Measurements from ENCODE around the gene KIF3B. TPM values are rescaled to one million over a fixed set of nuclear protein-coding genes. Genes with fewer than 3 reads are reported as not detected.
A peak's percentile ranks its signal among the peaks of the same experiment; 100 is the strongest.
"Not testable (repeated sequence)": the region's sequence is repeated elsewhere in the genome, so short reads cannot be mapped to it uniquely, and the experiment has no call there.

KIF3B gene
- total RNA-seq, 1 experiment from 2014 or later = 24.3 TPM

DNA sequence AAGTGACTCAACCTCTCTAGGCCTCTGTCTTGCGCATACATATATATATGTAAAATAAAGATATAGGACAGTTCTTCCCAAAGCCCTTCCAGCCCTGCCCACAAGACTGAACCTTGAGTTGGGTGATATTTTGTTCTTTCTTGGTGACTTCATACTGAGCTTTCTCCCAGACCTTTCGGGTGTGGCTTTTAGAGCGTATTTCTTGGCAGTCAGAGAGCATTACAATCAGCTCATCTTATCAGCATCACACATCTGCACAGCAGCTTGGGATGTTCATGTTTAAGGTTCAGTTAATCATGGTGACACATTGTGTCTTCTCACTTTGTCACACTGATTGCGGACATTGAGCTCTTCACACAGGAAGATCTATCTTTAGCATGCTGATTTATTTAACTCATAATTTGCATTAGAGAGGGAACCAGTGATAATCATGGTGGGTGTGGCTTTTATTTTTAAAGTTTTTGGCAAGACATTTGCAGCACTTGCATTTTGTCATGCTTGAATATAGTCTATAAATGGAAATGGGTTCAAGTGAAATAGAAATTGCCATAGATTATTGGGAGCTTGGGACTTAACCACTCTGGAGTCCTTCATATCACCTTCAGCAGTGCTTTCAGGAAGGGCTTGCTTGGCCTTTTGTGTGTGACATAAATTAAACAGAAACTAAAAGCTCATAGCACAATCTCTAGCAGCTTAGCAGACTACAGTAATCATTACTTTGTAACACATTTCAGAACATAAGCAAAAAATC is 8.3 kb downstream of the KIF3B start:
- POLR2A ChIA-PET (ENCODE audit: low non-redundant PET) = no interaction called here
- H3K4me3 ChIP-seq (ENCODE audit: low read depth, low read length, poor library complexity, severe bottlenecking) = no peak overlapping the region
- no TSS peak for BruUV-seq (replicated peaks)
- intact Hi-C loops (cut with micrococcal nuclease; ENCODE audit: unreplicated experiment) = no loop called here
- H3K27me3 ChIP-seq (replicated peaks; ENCODE audit: insufficient read depth, low read depth, low read length, poor library complexity) = no peaks in the 10 kb centered on the region
- H3K27ac ChIP-seq (ENCODE audit: low read depth, low read length, poor library complexity, severe bottlenecking) = no peak overlapping the region
- no peaks in the 10 kb centered on the region for H3K36me3 ChIP-seq (ENCODE audit: insufficient read depth, low read length, poor library complexity, severe bottlenecking)
- CTCF ChIA-PET = no interaction called here
- peaks cover 8% of the 10 kb centered on the region for H3K4me1 ChIP-seq (ENCODE audit: insufficient read depth, low read length, poor library complexity, severe bottlenecking)
- TF ChIP-seq, protein P1, sequence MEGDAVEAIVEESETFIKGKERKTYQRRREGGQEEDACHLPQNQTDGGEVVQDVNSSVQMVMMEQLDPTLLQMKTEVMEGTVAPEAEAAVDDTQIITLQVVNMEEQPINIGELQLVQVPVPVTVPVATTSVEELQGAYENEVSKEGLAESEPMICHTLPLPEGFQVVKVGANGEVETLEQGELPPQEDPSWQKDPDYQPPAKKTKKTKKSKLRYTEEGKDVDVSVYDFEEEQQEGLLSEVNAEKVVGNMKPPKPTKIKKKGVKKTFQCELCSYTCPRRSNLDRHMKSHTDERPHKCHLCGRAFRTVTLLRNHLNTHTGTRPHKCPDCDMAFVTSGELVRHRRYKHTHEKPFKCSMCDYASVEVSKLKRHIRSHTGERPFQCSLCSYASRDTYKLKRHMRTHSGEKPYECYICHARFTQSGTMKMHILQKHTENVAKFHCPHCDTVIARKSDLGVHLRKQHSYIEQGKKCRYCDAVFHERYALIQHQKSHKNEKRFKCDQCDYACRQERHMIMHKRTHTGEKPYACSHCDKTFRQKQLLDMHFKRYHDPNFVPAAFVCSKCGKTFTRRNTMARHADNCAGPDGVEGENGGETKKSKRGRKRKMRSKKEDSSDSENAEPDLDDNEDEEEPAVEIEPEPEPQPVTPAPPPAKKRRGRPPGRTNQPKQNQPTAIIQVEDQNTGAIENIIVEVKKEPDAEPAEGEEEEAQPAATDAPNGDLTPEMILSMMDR (conservative IDR thresholded peaks at IDR 0.05; ENCODE audit: low read depth, low read length) = no peak
- no peak for TF ChIP-seq EZH2 (IDR thresholded peaks at IDR 0.05; ENCODE audit: borderline replicate concordance, low read depth, low read length, poor library complexity, severe bottlenecking)
- no peaks in the 10 kb centered on the region for H3K9me3 ChIP-seq (ENCODE audit: low read depth, low read length, poor library complexity, severe bottlenecking)
- DNase-seq (ENCODE audit: low spot score) = peak; percentile 20

DNA sequence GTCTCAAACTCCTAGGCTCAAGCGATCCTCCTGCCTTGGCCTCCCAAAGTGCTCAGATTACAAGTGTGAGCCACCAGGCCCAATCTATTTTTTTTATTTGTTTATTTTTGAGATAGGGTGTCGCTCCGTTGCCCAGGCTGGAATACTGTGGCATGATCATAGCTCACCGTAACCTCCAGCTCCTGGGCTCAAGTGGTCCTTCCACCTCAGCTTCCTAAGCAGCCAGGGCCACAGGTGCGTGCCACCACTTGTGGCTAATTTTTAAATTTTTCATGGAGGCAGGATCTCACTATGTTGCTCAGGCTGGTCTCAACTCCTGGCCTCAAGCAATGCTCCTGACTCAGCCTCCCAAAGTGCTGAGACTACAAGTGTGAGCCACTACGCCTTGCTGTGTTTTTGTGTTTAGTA is 9.8 kb downstream of the KIF3B start:
- TF ChIP-seq, protein P1 (conservative IDR thresholded peaks at IDR 0.05; ENCODE audit: low read depth, low read length) = no peak
- TF ChIP-seq EZH2 (IDR thresholded peaks at IDR 0.05; ENCODE audit: borderline replicate concordance, low read depth, low read length, poor library complexity, severe bottlenecking) = no peak
- ChIA-PET POLR2A (ENCODE audit: low non-redundant PET) (no interaction called here), CTCF (no interaction called here)
- Histone ChIP-seq H3K27ac (ENCODE audit: low read depth, low read length, poor library complexity, severe bottlenecking) (no peak overlapping the region), H3K4me1 (ENCODE audit: insufficient read depth, low read length, poor library complexity, severe bottlenecking) (peaks cover 8% of the 10 kb centered on the region), H3K36me3 (ENCODE audit: insufficient read depth, low read length, poor library complexity, severe bottlenecking) (no peaks in the 10 kb centered on the region), H3K4me3 (ENCODE audit: low read depth, low read length, poor library complexity, severe bottlenecking) (no peak overlapping the region), H3K27me3 (replicated peaks; ENCODE audit: insufficient read depth, low read depth, low read length, poor library complexity) (no peaks in the 10 kb centered on the region), H3K9me3 (ENCODE audit: low read depth, low read length, poor library complexity, severe bottlenecking) (no peaks in the 10 kb centered on the region)
- no TSS peak for BruUV-seq (replicated peaks)
- DNase-seq (ENCODE audit: low spot score) = no peak
- intact Hi-C loops (cut with micrococcal nuclease; ENCODE audit: unreplicated experiment) = no loop called here

DNA sequence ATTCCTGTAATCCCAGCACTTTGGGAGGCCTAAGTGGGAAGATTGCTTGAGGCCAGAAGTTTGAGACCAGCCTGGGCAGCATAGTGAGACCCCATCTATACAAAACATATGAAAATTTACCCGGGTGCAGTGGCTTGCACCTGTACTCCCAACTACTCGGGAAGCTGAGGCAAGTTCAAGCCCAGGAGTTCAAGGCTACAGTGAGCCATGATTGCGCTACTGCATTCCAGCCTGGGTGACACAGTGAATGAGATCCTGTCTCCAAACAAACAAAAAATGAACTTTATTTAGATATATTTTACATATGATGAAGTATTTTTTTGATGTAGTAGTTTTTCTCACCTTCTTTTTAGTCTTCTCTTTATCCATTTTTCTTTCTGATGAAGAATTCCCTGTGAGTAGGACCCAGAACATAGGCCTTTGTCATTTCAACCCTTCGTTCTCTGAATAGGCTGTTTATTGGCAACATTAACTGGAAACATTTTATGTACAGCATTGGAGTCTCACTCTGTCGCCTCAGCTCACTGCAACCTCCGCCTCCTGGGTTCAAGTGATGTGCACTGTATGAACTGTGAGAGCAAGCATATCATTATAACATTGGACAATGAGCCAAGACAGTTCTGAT is 10.9 kb downstream of the KIF3B start:
- ChIA-PET POLR2A (ENCODE audit: low non-redundant PET) (no interaction called here), CTCF (no interaction called here)
- Histone ChIP-seq H3K9me3 (ENCODE audit: low read depth, low read length, poor library complexity, severe bottlenecking) (no peaks in the 10 kb centered on the region), H3K27ac (ENCODE audit: low read depth, low read length, poor library complexity, severe bottlenecking) (no peak overlapping the region), H3K27me3 (replicated peaks; ENCODE audit: insufficient read depth, low read depth, low read length, poor library complexity) (no peaks in the 10 kb centered on the region), H3K4me3 (ENCODE audit: low read depth, low read length, poor library complexity, severe bottlenecking) (no peak overlapping the region), H3K36me3 (ENCODE audit: insufficient read depth, low read length, poor library complexity, severe bottlenecking) (no peaks in the 10 kb centered on the region), H3K4me1 (ENCODE audit: insufficient read depth, low read length, poor library complexity, severe bottlenecking) (peaks cover 8% of the 10 kb centered on the region)
- TF ChIP-seq, protein P1 (conservative IDR thresholded peaks at IDR 0.05; ENCODE audit: low read depth, low read length) = no peak
- no peak for DNase-seq (ENCODE audit: low spot score)
- BruUV-seq (replicated peaks) = no TSS peak
- intact Hi-C loops (cut with micrococcal nuclease; ENCODE audit: unreplicated experiment) = no loop called here

DNA sequence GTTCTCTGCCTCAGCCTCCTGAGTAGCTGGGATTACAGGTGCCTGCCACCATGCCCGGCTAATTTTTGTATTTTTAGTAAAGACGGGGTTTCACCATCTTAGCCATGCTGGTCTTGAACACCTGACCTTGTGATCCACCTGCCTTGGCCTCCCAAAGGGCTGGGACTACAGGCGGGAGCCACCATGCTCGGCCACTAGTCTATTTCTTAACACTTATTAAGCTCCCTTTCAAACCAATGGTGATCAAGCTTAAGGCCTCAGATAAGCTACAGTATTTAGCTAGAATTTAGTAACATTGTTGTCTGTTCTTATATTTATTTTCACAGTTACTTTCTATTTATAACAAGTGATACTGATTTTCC is 11.8 kb downstream of the KIF3B start:
- POLR2A ChIA-PET (ENCODE audit: low non-redundant PET); CTCF ChIA-PET; H3K4me3 ChIP-seq (ENCODE audit: low read depth, low read length, poor library complexity, severe bottlenecking); H3K9me3 ChIP-seq (ENCODE audit: low read depth, low read length, poor library complexity, severe bottlenecking); H3K36me3 ChIP-seq (ENCODE audit: insufficient read depth, low read length, poor library complexity, severe bottlenecking); H3K27me3 ChIP-seq (replicated peaks; ENCODE audit: insufficient read depth, low read depth, low read length, poor library complexity); DNase-seq (ENCODE audit: low spot score); H3K27ac ChIP-seq (ENCODE audit: low read depth, low read length, poor library complexity, severe bottlenecking); intact Hi-C loops (cut with micrococcal nuclease; ENCODE audit: unreplicated experiment); H3K4me1 ChIP-seq (ENCODE audit: insufficient read depth, low read length, poor library complexity, severe bottlenecking); BruUV-seq (replicated peaks): not testable (repeated sequence)

All from A673 (cell line).